K562 (cell line): Measurements from ENCODE around the gene NFATC4. TPM values are rescaled to one million over a fixed set of nuclear protein-coding genes. Genes with fewer than 3 reads are reported as not detected.

ENCODE experiments used
- ARID1B ChIP-seq: fragments of 450-650 bp; IDR thresholded peaks from 2 replicates; pipeline ENCODE4 v1.6.1; 2016; ENCODE audit warnings: antibody characterized with exemption, mild to moderate bottlenecking, inconsistent platforms
- ATF1 ChIP-seq, 2 experiments: fragments of 450-650 bp in 1 of 2; IDR thresholded peaks; 2 replicates each; pipeline ENCODE4 v1.6.1; 2016; ENCODE audit warnings: missing compliant biosample characterization in 1 of 2, missing genetic modification characterization in 1 of 2
- CTBP1 ChIP-seq: fragments of 450-650 bp; IDR thresholded peaks from 2 replicates; pipeline ENCODE4 v1.6.1; 2016; ENCODE audit warnings: borderline replicate concordance
- FOSL1 ChIP-seq: fragments of 200-800 bp; sonication (Bioruptor generic); conservative IDR thresholded peaks from 2 replicates; pipeline ENCODE4 v1.6.1; 2016; ENCODE audit warnings: missing genetic modification characterization, missing compliant biosample characterization
- FOXK2 ChIP-seq, 2 experiments: fragments of 450-650 bp; IDR thresholded peaks in 1 of 2; conservative IDR thresholded peaks in 1 of 2; 2 replicates each; pipeline ENCODE4 v1.6.1; 2016; ENCODE audit warnings: low read depth in 2 of 2, mild to moderate bottlenecking in 1 of 2
- GABPA ChIP-seq: fragments of 200-800 bp; sonication (Bioruptor generic); conservative IDR thresholded peaks from 2 replicates; pipeline ENCODE4 v1.6.1; 2016; ENCODE audit warnings: low read depth, missing genetic modification characterization, missing compliant biosample characterization
- KLF10 ChIP-seq: fragments of 250-450 bp; sonication (Bioruptor Pico); IDR thresholded peaks from 2 replicates; pipeline ENCODE4 v1.6.1; 2021; ENCODE audit warnings: matching md5 sums
- MED1 ChIP-seq: sonication (generic); formaldehyde crosslinking; IDR thresholded peaks from 2 replicates; pipeline ENCODE4 v1.8.1; 2023; ENCODE audit warnings: missing genetic modification reagents, borderline replicate concordance
- PHF8 ChIP-seq: fragments of 200-600 bp; sonication (generic); IDR thresholded peaks from 2 replicates; pipeline ENCODE4 v1.6.1; 2012; ENCODE audit warnings: mixed run types, mild to moderate bottlenecking, inconsistent platforms, low read length, moderate library complexity, borderline replicate concordance
- PHTF2 ChIP-seq: fragments of 250-450 bp; sonication (Bioruptor Pico); IDR thresholded peaks from 2 replicates; pipeline ENCODE4 v1.5.0; 2021; ENCODE audit warnings: mild to moderate bottlenecking
- RB1 ChIP-seq: fragments of 450-650 bp; IDR thresholded peaks from 2 replicates; pipeline ENCODE4 v1.6.1; 2017; ENCODE audit warnings: low read depth, mild to moderate bottlenecking
- ZKSCAN8 ChIP-seq: fragments of 200-800 bp; sonication (Bioruptor generic); IDR thresholded peaks from 2 replicates; pipeline ENCODE4 v1.6.1; 2016; ENCODE audit warnings: missing genetic modification characterization, missing compliant biosample characterization
- ZNF436 ChIP-seq: fragments of 250-450, 450-650 bp; sonication (Bioruptor Pico); formaldehyde crosslinking; IDR thresholded peaks from 2 replicates; pipeline ENCODE4 v1.7.0; 2020; ENCODE audit warnings: mild to moderate bottlenecking
- ZNF57 ChIP-seq: fragments of 450-650 bp; formaldehyde crosslinking; IDR thresholded peaks from 2 replicates; pipeline ENCODE4 v1.4.0; 2020; ENCODE audit warnings: mild to moderate bottlenecking, moderate library complexity
- polyA plus RNA-seq, 8 experiments: library from polyadenylated mRNA; depleted of rRNA in 4 of 8; stranded (reverse) in 5 of 8; unstranded in 3 of 8; fragments of >200 nt; fragmentation: Nextera tagmentation in 2 of 8; fragmentation: Illumina TruSeq in 1 of 8; extraction: Ambion mirVana in 2 of 8; extraction: Trizol in 1 of 8; gene quantifications; 2 replicates each; pipeline versions ENCODE4 v1.2.1 to v1.2.3, GENCODE V29; 2011 to 2014; ENCODE audit warnings: inconsistent platforms in 1 of 8, missing spikeins in 1 of 8
- total RNA-seq, 7 experiments: library from RNA; depleted of rRNA in 6 of 7; stranded (reverse); fragments of >200 nt in 6 of 7; fragmentation: Illumina TruSeq in 2 of 7; extraction: Trizol in 2 of 7; gene quantifications; 2 replicates each; pipeline versions ENCODE4 v1.2.1 to v1.2.3, GENCODE V29; 2011 to 2021; ENCODE audit warnings: low replicate concordance in 1 of 7
- TF ChIP-seq, protein P1 (sequence below): fragments of 200-600 bp; sonication (generic); IDR thresholded peaks from one replicate; pipeline ENCODE4 v1.6.1; 2012; ENCODE audit warnings: mild to moderate bottlenecking, low read depth, low read length, inconsistent platforms
- TF ChIP-seq, protein P2 (sequence below): fragments of 450-650 bp; formaldehyde crosslinking; conservative IDR thresholded peaks from 2 replicates; pipeline ENCODE4 v1.4.0; 2022; ENCODE audit warnings: mild to moderate bottlenecking, missing genetic modification characterization

The NFATC4 gene
- total and polyA plus RNA-seq, 9 of the 15 experiments (the other 6 are each of a cell fraction or from before 2014, with no cell fraction given), result 0.25 to 3.8 (median 0.78) TPM; not detected in 1

DNA sequence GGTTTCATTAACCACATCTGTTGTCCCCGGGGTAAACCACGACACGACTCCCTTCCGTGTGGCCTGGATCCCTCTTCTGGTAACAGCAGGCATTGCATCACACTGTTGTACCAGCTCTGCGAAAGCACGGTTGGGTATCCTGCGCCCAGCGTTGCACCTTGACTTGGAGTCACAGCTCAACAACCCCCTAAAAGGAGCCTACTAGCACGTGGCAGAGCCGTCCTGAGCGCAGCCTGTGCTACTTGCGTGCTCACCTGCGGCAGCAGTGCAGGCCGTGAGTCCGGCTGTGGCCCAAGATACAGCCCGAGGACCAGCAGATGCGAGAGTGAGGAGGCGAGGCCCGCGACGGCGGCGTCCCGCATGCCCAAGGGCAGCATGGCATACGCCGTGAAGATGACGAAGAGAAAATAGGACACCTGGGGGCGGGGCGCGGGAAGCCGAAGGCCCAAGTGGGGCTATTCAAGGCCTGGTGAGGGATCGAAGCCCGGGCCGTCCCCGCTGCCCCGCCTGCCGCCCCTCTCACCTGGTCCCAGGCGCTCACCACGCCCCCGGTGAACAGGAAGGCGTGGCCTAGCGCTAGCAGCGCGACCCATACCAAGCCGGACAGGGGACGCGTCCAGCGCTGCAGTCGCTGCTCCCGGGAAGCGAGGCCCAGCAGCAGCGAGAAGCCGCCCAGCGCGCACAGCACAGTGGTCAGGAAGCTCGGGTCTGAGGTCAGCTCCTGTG, 35.6 kb upstream of the NFATC4 start (continued):
- TF ChIP-seq PHTF2, result no peak
- TF ChIP-seq ATF1 (CRISPR knock-in tag; IDR thresholded peaks at IDR 0.05), result no peak
- TF ChIP-seq ATF1 (tag; IDR thresholded peaks at IDR 0.05), result no peak
- TF ChIP-seq RB1, result no peak
- no peak for TF ChIP-seq ZNF436 (CRISPR knock-in tag)
- no peak for TF ChIP-seq GABPA (tag)
- no peak for TF ChIP-seq FOSL1 (tag)
- no peak for TF ChIP-seq ZKSCAN8 (CRISPR knock-in tag)
- TF ChIP-seq PHF8, result peak; percentile 14; the same call in 1 of the 2 replicates
- TF ChIP-seq ZNF57 (CRISPR knock-in tag), result no peak
- no peak for TF ChIP-seq FOXK2 (conservative IDR thresholded peaks at IDR 0.05 in 1 of 2, IDR thresholded peaks at IDR 0.05 in 1 of 2; ENCODE audit: low read depth in 2 of 2)
- TF ChIP-seq, protein P1, sequence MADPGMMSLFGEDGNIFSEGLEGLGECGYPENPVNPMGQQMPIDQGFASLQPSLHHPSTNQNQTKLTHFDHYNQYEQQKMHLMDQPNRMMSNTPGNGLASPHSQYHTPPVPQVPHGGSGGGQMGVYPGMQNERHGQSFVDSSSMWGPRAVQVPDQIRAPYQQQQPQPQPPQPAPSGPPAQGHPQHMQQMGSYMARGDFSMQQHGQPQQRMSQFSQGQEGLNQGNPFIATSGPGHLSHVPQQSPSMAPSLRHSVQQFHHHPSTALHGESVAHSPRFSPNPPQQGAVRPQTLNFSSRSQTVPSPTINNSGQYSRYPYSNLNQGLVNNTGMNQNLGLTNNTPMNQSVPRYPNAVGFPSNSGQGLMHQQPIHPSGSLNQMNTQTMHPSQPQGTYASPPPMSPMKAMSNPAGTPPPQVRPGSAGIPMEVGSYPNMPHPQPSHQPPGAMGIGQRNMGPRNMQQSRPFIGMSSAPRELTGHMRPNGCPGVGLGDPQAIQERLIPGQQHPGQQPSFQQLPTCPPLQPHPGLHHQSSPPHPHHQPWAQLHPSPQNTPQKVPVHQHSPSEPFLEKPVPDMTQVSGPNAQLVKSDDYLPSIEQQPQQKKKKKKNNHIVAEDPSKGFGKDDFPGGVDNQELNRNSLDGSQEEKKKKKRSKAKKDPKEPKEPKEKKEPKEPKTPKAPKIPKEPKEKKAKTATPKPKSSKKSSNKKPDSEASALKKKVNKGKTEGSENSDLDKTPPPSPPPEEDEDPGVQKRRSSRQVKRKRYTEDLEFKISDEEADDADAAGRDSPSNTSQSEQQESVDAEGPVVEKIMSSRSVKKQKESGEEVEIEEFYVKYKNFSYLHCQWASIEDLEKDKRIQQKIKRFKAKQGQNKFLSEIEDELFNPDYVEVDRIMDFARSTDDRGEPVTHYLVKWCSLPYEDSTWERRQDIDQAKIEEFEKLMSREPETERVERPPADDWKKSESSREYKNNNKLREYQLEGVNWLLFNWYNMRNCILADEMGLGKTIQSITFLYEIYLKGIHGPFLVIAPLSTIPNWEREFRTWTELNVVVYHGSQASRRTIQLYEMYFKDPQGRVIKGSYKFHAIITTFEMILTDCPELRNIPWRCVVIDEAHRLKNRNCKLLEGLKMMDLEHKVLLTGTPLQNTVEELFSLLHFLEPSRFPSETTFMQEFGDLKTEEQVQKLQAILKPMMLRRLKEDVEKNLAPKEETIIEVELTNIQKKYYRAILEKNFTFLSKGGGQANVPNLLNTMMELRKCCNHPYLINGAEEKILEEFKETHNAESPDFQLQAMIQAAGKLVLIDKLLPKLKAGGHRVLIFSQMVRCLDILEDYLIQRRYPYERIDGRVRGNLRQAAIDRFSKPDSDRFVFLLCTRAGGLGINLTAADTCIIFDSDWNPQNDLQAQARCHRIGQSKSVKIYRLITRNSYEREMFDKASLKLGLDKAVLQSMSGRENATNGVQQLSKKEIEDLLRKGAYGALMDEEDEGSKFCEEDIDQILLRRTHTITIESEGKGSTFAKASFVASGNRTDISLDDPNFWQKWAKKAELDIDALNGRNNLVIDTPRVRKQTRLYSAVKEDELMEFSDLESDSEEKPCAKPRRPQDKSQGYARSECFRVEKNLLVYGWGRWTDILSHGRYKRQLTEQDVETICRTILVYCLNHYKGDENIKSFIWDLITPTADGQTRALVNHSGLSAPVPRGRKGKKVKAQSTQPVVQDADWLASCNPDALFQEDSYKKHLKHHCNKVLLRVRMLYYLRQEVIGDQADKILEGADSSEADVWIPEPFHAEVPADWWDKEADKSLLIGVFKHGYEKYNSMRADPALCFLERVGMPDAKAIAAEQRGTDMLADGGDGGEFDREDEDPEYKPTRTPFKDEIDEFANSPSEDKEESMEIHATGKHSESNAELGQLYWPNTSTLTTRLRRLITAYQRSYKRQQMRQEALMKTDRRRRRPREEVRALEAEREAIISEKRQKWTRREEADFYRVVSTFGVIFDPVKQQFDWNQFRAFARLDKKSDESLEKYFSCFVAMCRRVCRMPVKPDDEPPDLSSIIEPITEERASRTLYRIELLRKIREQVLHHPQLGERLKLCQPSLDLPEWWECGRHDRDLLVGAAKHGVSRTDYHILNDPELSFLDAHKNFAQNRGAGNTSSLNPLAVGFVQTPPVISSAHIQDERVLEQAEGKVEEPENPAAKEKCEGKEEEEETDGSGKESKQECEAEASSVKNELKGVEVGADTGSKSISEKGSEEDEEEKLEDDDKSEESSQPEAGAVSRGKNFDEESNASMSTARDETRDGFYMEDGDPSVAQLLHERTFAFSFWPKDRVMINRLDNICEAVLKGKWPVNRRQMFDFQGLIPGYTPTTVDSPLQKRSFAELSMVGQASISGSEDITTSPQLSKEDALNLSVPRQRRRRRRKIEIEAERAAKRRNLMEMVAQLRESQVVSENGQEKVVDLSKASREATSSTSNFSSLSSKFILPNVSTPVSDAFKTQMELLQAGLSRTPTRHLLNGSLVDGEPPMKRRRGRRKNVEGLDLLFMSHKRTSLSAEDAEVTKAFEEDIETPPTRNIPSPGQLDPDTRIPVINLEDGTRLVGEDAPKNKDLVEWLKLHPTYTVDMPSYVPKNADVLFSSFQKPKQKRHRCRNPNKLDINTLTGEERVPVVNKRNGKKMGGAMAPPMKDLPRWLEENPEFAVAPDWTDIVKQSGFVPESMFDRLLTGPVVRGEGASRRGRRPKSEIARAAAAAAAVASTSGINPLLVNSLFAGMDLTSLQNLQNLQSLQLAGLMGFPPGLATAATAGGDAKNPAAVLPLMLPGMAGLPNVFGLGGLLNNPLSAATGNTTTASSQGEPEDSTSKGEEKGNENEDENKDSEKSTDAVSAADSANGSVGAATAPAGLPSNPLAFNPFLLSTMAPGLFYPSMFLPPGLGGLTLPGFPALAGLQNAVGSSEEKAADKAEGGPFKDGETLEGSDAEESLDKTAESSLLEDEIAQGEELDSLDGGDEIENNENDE, result no peak
- TF ChIP-seq KLF10 (CRISPR knock-in tag), result no peak
- peak; percentile 63; the same call in 1 of the 2 replicates for TF ChIP-seq CTBP1
- TF ChIP-seq MED1 (CRISPR knock-in tag), result no peak
- no peak for TF ChIP-seq ARID1B
- TF ChIP-seq, protein P2, sequence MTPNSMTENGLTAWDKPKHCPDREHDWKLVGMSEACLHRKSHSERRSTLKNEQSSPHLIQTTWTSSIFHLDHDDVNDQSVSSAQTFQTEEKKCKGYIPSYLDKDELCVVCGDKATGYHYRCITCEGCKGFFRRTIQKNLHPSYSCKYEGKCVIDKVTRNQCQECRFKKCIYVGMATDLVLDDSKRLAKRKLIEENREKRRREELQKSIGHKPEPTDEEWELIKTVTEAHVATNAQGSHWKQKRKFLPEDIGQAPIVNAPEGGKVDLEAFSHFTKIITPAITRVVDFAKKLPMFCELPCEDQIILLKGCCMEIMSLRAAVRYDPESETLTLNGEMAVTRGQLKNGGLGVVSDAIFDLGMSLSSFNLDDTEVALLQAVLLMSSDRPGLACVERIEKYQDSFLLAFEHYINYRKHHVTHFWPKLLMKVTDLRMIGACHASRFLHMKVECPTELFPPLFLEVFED (CRISPR knock-in tag), result no peak
